DMS53 treated with DMSO at 0.1 percent for 48 hours (cell line): ENCODE results near the gene DOCK10.

Source experiments
- DNase-seq: peaks from one replicate; lab custom pipeline; 2025; ENCODE audit not compliant: unreplicated experiment; lab: John Stamatoyannopoulos, UW

The DOCK10 gene

GRCh38 chr2:224729435-224729834 is 312.8 kb downstream of the DOCK10 start:
- peak; percentile 50 for DNase-seq

GRCh38 chr2:224724331-224724730 is 317.9 kb downstream of the DOCK10 start:
- DNase-seq, result no peak

DNA sequence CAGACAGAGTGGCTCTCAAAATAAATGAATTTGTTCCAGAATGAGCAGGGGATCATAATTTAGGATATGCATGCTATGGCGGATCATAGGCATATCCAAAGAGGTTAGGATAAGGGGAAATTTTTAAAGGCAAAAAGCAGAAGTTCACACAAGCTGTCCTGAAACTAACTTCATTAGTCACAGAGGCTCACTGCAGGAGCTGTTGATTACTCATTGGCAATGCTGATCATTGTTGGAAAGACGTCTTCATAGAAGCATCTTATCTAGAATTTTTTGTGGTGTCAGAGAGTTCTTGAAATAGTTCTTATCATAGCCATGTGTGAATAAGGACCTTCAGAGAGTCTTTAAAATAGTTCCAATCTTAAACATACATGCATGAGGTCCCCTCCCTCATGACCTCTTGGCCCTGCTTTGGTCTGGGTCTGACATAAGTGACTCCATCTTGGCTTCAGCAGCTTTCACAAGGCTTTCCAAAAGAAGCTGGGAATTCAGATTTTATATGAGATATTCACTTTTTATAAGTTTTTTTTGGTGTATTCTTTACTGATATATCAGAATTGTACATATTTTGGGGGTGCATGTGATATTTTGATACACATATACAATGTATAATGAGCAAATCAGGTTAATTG is 318.6 kb downstream of the DOCK10 start:
- DNase-seq, result no peak

- DNase-seq, result no peak
These were observed 319.5 kb downstream of the DOCK10 start for GRCh38 chr2:224722770-224723169.

DNA sequence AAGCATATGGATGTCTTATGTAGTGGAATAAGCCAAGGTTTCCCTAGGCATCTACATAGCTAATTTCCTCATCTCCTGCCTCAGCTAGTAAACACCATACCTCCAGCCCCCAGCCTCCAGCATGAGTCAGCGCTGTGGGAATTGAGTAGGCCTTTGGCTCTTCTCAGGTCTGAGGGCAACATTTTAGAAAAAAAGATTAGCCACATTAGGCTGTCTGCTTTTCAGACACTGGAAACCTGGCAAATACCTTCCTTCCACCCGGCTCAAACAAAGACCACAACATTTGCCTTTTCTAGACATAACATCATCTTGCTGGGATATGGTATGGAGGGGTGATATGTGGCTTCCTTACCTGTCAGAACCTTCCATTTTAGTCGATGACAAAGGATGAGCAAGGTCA is 320.0 kb downstream of the DOCK10 start:
- no peak for DNase-seq

- DNase-seq, result no peak
These were observed 325.3 kb downstream of the DOCK10 start for GRCh38 chr2:224716921-224717320.

DNA sequence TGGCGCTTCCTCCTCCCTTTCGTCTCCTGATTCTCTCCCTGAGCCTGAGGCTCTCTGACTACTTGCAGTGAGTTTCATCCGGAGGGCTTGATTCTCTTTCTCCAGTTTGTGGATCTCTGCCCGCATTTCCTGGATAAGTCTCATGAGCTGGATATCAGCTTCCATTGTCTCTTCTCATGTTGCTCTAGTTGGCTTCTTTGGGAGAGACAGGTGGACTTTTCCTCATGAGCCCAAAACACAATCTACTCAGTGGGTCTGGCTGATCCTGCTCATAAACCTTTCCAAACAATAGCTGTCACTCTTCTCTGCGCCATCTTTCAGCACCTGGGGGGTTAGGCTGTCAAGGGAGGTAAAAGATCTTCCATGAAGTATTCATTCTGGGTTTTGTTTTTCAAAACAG is 326.1 kb downstream of the DOCK10 start, which contains the start of gene CCDC195:
Gene CCDC195 (minus strand): TSS at position 165 of the 400 bp plus-strand sequence. CDS start 0 bp downstream, at position 165.
- no peak for DNase-seq
